Measurements from ENCODE around the gene NKAIN4.
A peak's percentile ranks its signal among the peaks of the same experiment; 100 is the strongest.

Gene NKAIN4

GRCh38 chr20:63232235-63233060 is 21.8 kb downstream of the NKAIN4 start:
- TF ChIP-seq CTCF (IDR thresholded peaks at IDR 0.05; ENCODE audit: extremely low read depth, missing control alignments), result no peak
- no peak for DNase-seq (ENCODE audit: low spot score)

DNA sequence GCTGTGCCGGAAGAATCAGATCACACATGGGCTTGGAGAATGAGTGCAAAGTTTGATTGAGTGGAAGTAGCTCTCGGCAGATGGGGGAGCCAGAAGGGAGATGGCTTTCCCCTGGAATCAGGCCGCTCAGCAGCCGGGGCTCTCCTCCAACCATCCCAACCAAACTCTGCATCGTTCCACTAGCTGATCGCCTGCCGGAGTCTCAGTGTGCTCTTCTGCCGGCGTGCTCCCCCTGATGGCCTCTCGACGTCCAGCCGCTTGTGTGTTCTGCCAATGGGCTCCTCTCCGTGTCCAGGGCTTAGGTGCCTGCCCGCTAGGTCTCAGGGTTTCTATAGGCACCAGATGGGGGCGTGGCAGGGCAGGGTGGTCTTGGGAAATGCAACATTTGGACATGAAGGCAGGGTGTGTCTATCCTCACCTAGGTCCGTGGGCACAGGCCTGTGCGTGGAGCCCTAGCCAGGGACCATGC is 23.4 kb downstream of the NKAIN4 start:
- no peak for DNase-seq (ENCODE audit: low spot score)

GRCh38 chr20:63228806-63229205 is 25.5 kb downstream of the NKAIN4 start:
- no peak for TF ChIP-seq CTCF (IDR thresholded peaks at IDR 0.05; ENCODE audit: extremely low read depth, missing control alignments)
- no peak for DNase-seq (ENCODE audit: low spot score)

More for the DNA sequence above, 23.4 kb downstream of the NKAIN4 start:
- TF ChIP-seq CTCF (IDR thresholded peaks at IDR 0.05; ENCODE audit: extremely low read depth, missing control alignments), result peak; percentile 45

- TF ChIP-seq CTCF (IDR thresholded peaks at IDR 0.05; ENCODE audit: extremely low read depth, missing control alignments), result no peak
- no peak for DNase-seq (ENCODE audit: low spot score)
Measured at GRCh38 chr20:63227260-63227659, 27.0 kb downstream of the NKAIN4 start.

DNA sequence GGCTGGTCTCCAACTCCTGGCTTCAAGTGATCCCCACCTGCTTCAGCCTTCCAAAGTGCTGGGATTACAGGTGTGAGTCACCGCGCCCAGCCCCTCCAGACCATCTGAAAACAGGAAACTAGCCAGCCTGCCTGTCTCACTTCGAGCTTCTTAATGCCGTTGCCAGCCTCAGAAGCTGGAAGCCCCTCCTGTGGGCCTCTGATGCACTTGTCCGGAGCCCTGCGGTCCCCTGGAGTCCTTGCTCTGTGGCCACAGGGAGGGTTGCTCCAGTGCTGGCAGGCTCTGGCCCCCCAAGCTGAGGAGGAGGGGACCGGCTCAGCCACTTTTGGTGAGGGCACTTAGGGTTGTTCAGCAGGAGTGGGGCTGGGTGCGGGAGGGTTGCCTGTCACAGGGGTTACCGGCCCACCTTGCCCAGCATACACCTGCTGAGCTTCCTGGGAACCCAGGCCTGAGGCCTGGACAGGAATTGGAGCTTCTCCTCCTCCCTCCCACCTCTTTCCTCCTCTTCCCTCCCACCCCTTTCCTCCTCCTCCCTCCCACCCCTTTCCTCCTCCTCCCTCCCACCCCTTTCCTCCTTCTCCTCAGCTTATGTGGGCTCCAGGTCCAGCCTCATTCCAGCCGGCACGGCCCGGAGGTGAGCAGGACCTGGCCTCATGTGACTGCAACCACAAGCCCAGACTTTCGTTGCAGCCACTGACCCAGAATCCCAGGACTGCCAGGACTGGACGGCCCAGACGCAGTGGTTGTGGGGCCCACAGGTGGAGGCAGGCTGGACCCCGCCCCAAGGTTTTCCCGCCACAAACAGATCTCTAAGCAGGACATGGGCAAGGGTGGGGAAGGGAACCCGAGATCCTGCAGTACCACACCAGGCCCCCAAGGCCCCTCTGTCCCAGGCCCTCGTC is 28.0 kb downstream of the NKAIN4 start:
- no peak for DNase-seq (ENCODE audit: low spot score)
- no peak for TF ChIP-seq CTCF (IDR thresholded peaks at IDR 0.05; ENCODE audit: extremely low read depth, missing control alignments)

DNA sequence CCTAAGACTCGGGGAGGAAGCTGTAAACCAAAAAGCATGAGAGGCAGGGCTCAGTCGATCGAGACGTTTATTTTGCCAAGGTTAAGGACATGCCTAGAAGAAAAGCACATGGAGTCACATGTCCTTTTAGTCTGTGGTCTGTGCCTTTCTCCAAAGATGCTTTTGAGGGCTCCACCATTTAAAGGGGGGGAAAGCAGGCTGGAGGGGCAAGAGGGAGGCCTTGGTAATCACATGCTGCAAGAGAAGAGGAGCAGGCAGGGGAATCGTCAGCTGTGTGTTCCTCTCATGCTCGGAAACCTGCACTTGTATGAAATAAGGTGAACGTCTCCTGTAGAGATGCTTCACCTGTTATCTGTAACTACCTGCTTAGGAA is 29.2 kb downstream of the NKAIN4 start:
- no peak for TF ChIP-seq CTCF (IDR thresholded peaks at IDR 0.05; ENCODE audit: extremely low read depth, missing control alignments)
- DNase-seq (ENCODE audit: low spot score), result no peak

Measured in GM20000 (cell line).